Neural cell (in vitro differentiated cells): Measurements from ENCODE around the gene NANOS3. TPM values are rescaled to one million over a fixed set of nuclear protein-coding genes. Genes with fewer than 3 reads are reported as not detected.

Experiments used
- H2AFZ ChIP-seq: fragments of 200-600, 300-800 bp; sonication (generic), shearing (Covaris generic); 2 replicates; pipeline ENCODE4 v1.6.0; 2014; ENCODE audit warnings: low read depth, mild to moderate bottlenecking, antibody characterized with exemption, low read length, moderate library complexity
- H3F3A ChIP-seq: fragments of 200-600 bp; shearing (Covaris generic); 2 replicates; pipeline ENCODE4 v1.6.1; 2016; ENCODE audit warnings: mild to moderate bottlenecking, moderate library complexity, mixed read lengths, antibody characterized with exemption, low read length; ENCODE audit not compliant: insufficient read depth, poor library complexity, severe bottlenecking
- H3K27ac ChIP-seq: fragments of 200-600, 300-800 bp; sonication (generic), shearing (Covaris generic); 2 replicates; pipeline ENCODE4 v1.5.1; 2014; ENCODE audit warnings: mild to moderate bottlenecking, low read length, moderate library complexity
- H3K27me3 ChIP-seq: fragments of 300-800, 200-600 bp; sonication (generic), shearing (Covaris generic); 2 replicates; pipeline ENCODE4 v1.6.0; 2014; ENCODE audit warnings: mild to moderate bottlenecking, low read depth, low read length, moderate library complexity; ENCODE audit not compliant: insufficient read depth
- H3K36me3 ChIP-seq: fragments of 300-800, 200-600 bp; sonication (generic), shearing (Covaris generic); 2 replicates; pipeline ENCODE4 v1.5.1; 2014; ENCODE audit warnings: mild to moderate bottlenecking, antibody characterized with exemption, low read length, moderate library complexity; ENCODE audit not compliant: insufficient read depth
- H3K4me2 ChIP-seq: fragments of 300-800, 200-600 bp; sonication (generic), shearing (Covaris generic); 2 replicates; pipeline ENCODE4 v1.6.0; 2014; ENCODE audit warnings: mild to moderate bottlenecking, low read length
- H3K4me3 ChIP-seq: fragments of 300-800, 200-600 bp; sonication (generic), shearing (Covaris generic); 2 replicates; pipeline ENCODE4 v1.5.1; 2014; ENCODE audit warnings: mild to moderate bottlenecking, low read length, moderate library complexity
- H3K79me2 ChIP-seq: fragments of 200-600 bp; shearing (Covaris generic); replicated peaks from 2 replicates; pipeline ENCODE4 v1.6.0; 2014; ENCODE audit warnings: mild to moderate bottlenecking, low read length, moderate library complexity; ENCODE audit not compliant: insufficient read depth
- H3K9ac ChIP-seq: fragments of 300-800, 200-600 bp; sonication (generic), shearing (Covaris generic); 2 replicates; pipeline ENCODE4 v1.6.1; 2016; ENCODE audit warnings: mild to moderate bottlenecking, low read length, mixed read lengths
- H3K9me2 ChIP-seq: fragments of 200-600 bp; shearing (Covaris generic); 2 replicates; pipeline ENCODE4 v1.6.1; 2016; ENCODE audit warnings: mild to moderate bottlenecking, low read length, mixed read lengths; ENCODE audit not compliant: insufficient read depth
- H3K9me3 ChIP-seq: fragments of 200-600, 300-800 bp; sonication (generic), shearing (Covaris generic); 2 replicates; pipeline ENCODE4 v1.6.1; 2016; ENCODE audit warnings: mild to moderate bottlenecking, mixed run types, low read length, moderate library complexity, mixed read lengths
- H4K20me1 ChIP-seq: fragments of 200-600 bp; shearing (Covaris generic); 2 replicates; pipeline ENCODE4 v1.6.1; 2016; ENCODE audit warnings: mild to moderate bottlenecking, mixed run types; ENCODE audit not compliant: insufficient read depth
- EP300 ChIP-seq: fragments of 450-650 bp; conservative IDR thresholded peaks from 2 replicates; pipeline ENCODE4 v1.6.1; 2014; ENCODE audit warnings: antibody characterized with exemption, mild to moderate bottlenecking, moderate library complexity; ENCODE audit not compliant: poor library complexity, severe bottlenecking
- EZH2 ChIP-seq: fragments of 200-600, 300-800 bp; shearing (Covaris generic), sonication (generic); IDR thresholded peaks from 2 replicates; pipeline ENCODE4 v1.6.1; 2014; ENCODE audit warnings: antibody characterized with exemption, low read length, borderline replicate concordance, mild to moderate bottlenecking; ENCODE audit not compliant: insufficient read depth, poor library complexity, severe bottlenecking
- MXI1 ChIP-seq: fragments of 450-650 bp; conservative IDR thresholded peaks from 2 replicates; pipeline ENCODE4 v1.6.1; 2014; ENCODE audit warnings: antibody characterized with exemption, mild to moderate bottlenecking; ENCODE audit not compliant: poor library complexity, severe bottlenecking
- POLR2AphosphoS5 ChIP-seq: IDR thresholded peaks from 2 replicates; pipeline ENCODE4 v1.6.1; 2012
- RAD21 ChIP-seq: fragments of 450-650 bp; conservative IDR thresholded peaks from 2 replicates; pipeline ENCODE4 v1.6.1; 2014; ENCODE audit warnings: antibody characterized with exemption, mild to moderate bottlenecking, moderate library complexity
- REST ChIP-seq: IDR thresholded peaks from 2 replicates; pipeline ENCODE4 v1.6.1; 2012; ENCODE audit warnings: borderline replicate concordance
- SMC3 ChIP-seq: fragments of 450-650 bp; conservative IDR thresholded peaks from 2 replicates; pipeline ENCODE4 v1.6.1; 2014; ENCODE audit warnings: antibody characterized with exemption, mild to moderate bottlenecking, moderate library complexity; ENCODE audit not compliant: poor library complexity
- TAF1 ChIP-seq: IDR thresholded peaks from 2 replicates; pipeline ENCODE4 v1.6.1; 2012; ENCODE audit warnings: low read depth
- polyA plus RNA-seq: library from polyadenylated mRNA; depleted of rRNA; stranded (reverse); fragments of >200 nt; gene quantifications from 2 replicates; pipeline ENCODE4 v1.2.3, GENCODE V29; 2014
- TF ChIP-seq, protein P1 (sequence below): fragments of 450-650 bp; IDR thresholded peaks from 2 replicates; pipeline ENCODE4 v1.5.1; 2014; ENCODE audit warnings: antibody characterized with exemption, mild to moderate bottlenecking, moderate library complexity; ENCODE audit not compliant: poor library complexity, severe bottlenecking

Gene NANOS3
- polyA plus RNA-seq, 1 donor from 2014 or later: 3.2 TPM

GRCh38 chr19:13881692-13882418 lies 4.9 kb downstream of the NANOS3 start:
- Histone ChIP-seq H3K27me3 (no peaks in the 10 kb centered on the region), H3K9ac (no peak overlapping the region), H3K9me3 (no peaks in the 10 kb centered on the region), H3K4me3 (no peak overlapping the region), H4K20me1 (no peaks in the 10 kb centered on the region), H3K4me2 (no peak overlapping the region), H3K79me2 (no peaks in the 10 kb centered on the region), H3K36me3 (no peaks in the 10 kb centered on the region), H3F3A (no peaks in the 10 kb centered on the region), H2AFZ (no peak overlapping the region), H3K27ac (no peak overlapping the region), H3K9me2 (no peaks in the 10 kb centered on the region)
- TF ChIP-seq EP300: no peak
- TF ChIP-seq, protein P1, sequence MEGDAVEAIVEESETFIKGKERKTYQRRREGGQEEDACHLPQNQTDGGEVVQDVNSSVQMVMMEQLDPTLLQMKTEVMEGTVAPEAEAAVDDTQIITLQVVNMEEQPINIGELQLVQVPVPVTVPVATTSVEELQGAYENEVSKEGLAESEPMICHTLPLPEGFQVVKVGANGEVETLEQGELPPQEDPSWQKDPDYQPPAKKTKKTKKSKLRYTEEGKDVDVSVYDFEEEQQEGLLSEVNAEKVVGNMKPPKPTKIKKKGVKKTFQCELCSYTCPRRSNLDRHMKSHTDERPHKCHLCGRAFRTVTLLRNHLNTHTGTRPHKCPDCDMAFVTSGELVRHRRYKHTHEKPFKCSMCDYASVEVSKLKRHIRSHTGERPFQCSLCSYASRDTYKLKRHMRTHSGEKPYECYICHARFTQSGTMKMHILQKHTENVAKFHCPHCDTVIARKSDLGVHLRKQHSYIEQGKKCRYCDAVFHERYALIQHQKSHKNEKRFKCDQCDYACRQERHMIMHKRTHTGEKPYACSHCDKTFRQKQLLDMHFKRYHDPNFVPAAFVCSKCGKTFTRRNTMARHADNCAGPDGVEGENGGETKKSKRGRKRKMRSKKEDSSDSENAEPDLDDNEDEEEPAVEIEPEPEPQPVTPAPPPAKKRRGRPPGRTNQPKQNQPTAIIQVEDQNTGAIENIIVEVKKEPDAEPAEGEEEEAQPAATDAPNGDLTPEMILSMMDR: no peak
- no peak for TF ChIP-seq RAD21
- TF ChIP-seq MXI1: no peak
- TF ChIP-seq POLR2AphosphoS5: no peak
- TF ChIP-seq SMC3: no peak
- no peak for TF ChIP-seq REST
- no peak for TF ChIP-seq TAF1
- TF ChIP-seq EZH2: no peak

DNA sequence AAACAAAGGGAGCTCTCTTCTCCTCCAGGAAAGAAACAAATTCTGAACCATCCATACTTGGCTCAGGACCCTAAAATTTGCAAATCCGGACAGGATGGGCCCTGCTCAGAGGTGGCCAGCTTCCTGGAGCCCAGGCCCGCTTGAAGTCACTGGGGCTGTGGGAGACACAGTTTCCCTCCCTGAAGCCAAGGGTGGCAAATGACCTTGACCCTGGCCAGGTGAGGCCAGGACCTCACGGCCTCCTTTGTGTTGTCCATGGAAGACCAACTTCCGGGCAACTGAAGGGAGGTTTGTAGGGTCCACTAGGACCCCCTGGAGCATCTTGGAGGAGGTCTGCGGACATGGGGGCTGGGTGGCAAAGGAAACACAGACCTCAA lies 5.5 kb downstream of the NANOS3 start:
- TF ChIP-seq TAF1 (no peak), EZH2 (no peak), SMC3 (no peak), MXI1 (no peak), REST (no peak), RAD21 (no peak), POLR2AphosphoS5 (no peak), EP300 (no peak)
- TF ChIP-seq, protein P1: no peak

More for the DNA sequence above, 5.5 kb downstream of the NANOS3 start:
- H3K79me2 ChIP-seq: no peaks in the 10 kb centered on the region
- no peaks in the 10 kb centered on the region for H3K9me3 ChIP-seq
- no peak overlapping the region for H3K27ac ChIP-seq
- no peak overlapping the region for H2AFZ ChIP-seq
- no peak overlapping the region for H3K9ac ChIP-seq
- no peaks in the 10 kb centered on the region for H3K9me2 ChIP-seq
- no peaks in the 10 kb centered on the region for H3K36me3 ChIP-seq
- H3K4me2 ChIP-seq: no peak overlapping the region
- no peaks in the 10 kb centered on the region for H3K27me3 ChIP-seq
- no peaks in the 10 kb centered on the region for H3F3A ChIP-seq
- no peak overlapping the region for H3K4me3 ChIP-seq
- no peaks in the 10 kb centered on the region for H4K20me1 ChIP-seq
